ENCODE results near the gene AZI2. TPM values are rescaled to one million over a fixed set of nuclear protein-coding genes. Genes with fewer than 3 reads are reported as not detected.

AZI2 gene
- 10 to 100 TPM; 53.5 to 68.8 TPM for total RNA-seq

DNA sequence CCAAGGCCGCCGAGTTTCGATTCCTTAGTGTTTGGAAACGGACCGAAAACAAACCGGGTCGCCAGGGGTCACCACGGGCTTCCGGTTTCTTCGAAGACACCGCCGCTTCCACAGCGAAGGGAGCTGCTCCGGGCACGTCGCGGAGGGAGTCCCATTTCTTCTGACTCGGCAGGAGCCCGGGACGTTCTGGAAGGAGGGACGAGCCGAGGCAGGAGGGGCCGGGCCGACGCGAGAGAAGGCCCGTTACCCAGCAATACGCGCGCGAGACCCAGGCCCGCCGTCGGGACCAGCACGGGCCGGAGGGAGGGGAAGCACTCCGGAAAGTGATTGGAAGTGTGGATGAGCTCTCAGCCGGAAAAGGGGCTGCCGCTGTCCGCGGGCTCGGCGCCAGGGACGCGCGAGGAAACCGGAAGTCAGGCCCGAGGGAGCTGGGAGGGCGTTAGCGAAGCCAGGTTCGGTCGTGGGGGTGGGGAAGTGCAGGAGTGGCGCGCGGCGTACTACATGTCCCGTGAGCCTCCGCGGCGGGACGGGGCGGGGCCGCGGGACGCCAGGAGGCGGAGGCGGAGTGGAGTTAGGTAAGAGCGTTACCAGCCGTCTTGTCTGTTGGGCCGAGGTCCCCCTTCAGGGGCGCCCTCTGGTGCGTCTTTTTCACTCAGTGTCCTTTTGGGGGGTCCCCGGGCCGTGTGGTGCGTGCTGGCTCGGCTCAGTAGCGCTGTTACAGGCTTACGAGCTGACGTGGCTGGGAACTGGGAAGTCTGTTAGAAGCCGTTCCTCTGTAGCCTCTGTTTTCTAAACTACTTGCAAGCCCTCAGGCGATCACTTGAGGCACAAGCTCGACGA is at the start of gene AZI2, which contains the start of gene ZCWPW2:
TSS of gene AZI2 (minus strand) at position 196 of the 840 bp plus-strand sequence. CDS start 8,207 bp downstream, outside the sequence.
TSS of gene ZCWPW2 (plus strand) at position 93 of the 840 bp plus-strand sequence. CDS start 64,348 bp downstream, outside the sequence.
- ChIA-PET CTCF (interaction anchor here (0.6 to 2.9 kb wide), 8 partner anchors 8 to 1656 kb away, joined by 3 to 12 read pairs (median 3); no protein-coding TSS in a partner anchor), POLR2A (interaction anchor here (0.7 to 1.6 kb wide), 2 partner anchors 14 to 721 kb away, joined by 5 to 6 read pairs; no protein-coding TSS in a partner anchor)
- peak; percentile 93 for DNase-seq
- Mint-ChIP-seq H3K9me3 (peaks cover 11% of the 10 kb centered on the region), H3K27me3 (no peaks in the 10 kb centered on the region), H3K4me3 (peak within 1 kb of the TSS; percentile 93), H3K4me1 (peaks cover 54% of the 10 kb centered on the region), H3K36me3 (ENCODE audit: low read depth) (peaks cover 42% of the 10 kb centered on the region), H3K27ac (peak within 1 kb of the TSS; percentile 99)

GRCh38 chr3:28388978-28389377 is 40.4 kb upstream of the AZI2 start:
- CTCF ChIA-PET, result no interaction called here
- H3K4me3 Mint-ChIP-seq, result no peak overlapping the region

GRCh38 chr3:28386049-28386448 is 37.4 kb upstream of the AZI2 start:
- no peak overlapping the region for H3K4me3 Mint-ChIP-seq
- no peak overlapping the region for H3K27ac Mint-ChIP-seq
- no peak for DNase-seq
- no peaks in the 10 kb centered on the region for H3K27me3 Mint-ChIP-seq
- H3K9me3 Mint-ChIP-seq, result peaks cover 5% of the 10 kb centered on the region
- CTCF ChIA-PET, result no interaction called here
- H3K4me1 Mint-ChIP-seq, result no peaks in the 10 kb centered on the region
- H3K36me3 Mint-ChIP-seq (ENCODE audit: low read depth), result no peaks in the 10 kb centered on the region
- POLR2A ChIA-PET, result interaction anchor here (0.6 kb wide), 1 partner anchor 14 kb away, joined by 3 read pairs; no protein-coding TSS in a partner anchor

More at GRCh38 chr3:28388978-28389377, 40.4 kb upstream of the AZI2 start:
- H3K9me3 Mint-ChIP-seq, result peaks cover 13% of the 10 kb centered on the region
- no peak for DNase-seq
- H3K4me1 Mint-ChIP-seq, result no peaks in the 10 kb centered on the region
- H3K27ac Mint-ChIP-seq, result no peak overlapping the region
- POLR2A ChIA-PET, result no interaction called here
- H3K36me3 Mint-ChIP-seq (ENCODE audit: low read depth), result no peaks in the 10 kb centered on the region
- H3K27me3 Mint-ChIP-seq, result no peaks in the 10 kb centered on the region

DNA sequence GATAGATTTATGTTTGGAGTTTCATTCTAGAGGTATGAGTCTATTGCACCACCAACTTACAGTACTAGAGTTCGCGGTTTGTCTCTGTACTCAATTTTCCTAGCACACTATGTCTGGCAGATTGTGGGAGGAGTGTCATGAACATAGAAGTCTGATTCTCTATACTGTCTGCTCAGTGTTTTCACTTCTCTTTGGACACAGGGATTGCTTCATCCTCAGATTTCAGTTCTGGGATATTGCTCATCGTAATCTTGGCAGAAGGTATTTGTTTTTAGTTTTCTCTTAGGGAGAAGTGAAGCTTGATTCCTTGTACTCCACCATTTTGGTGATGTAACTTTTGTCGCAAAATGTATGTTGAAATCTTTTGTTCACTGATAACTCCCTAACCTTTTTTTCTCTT is 27.8 kb upstream of the AZI2 start:
- ChIA-PET POLR2A (no interaction called here), CTCF (no interaction called here)
- no peaks in the 10 kb centered on the region for H3K27me3 Mint-ChIP-seq
- no peak overlapping the region for H3K27ac Mint-ChIP-seq
- no peak for DNase-seq
- H3K9me3 Mint-ChIP-seq, result peaks cover 3% of the 10 kb centered on the region
- H3K4me3 Mint-ChIP-seq, result no peak overlapping the region
- H3K36me3 Mint-ChIP-seq (ENCODE audit: low read depth), result no peaks in the 10 kb centered on the region
- H3K4me1 Mint-ChIP-seq, result no peaks in the 10 kb centered on the region

- POLR2A ChIA-PET, result interaction anchor here (0.7 to 1.6 kb wide), 2 partner anchors 14 to 722 kb away, joined by 5 to 6 read pairs; no protein-coding TSS in a partner anchor
These were observed 911 bp upstream of the AZI2 start for GRCh38 chr3:28349469-28350000.

GRCh38 chr3:28348265-28348628 is 377 bp downstream of the AZI2 start:
- peaks cover 36% of the 10 kb centered on the region for H3K36me3 Mint-ChIP-seq (ENCODE audit: low read depth)
- CTCF ChIA-PET, result interaction anchor here (1.0 to 2.9 kb wide), 6 partner anchors 9 to 942 kb away, joined by 3 to 12 read pairs (median 4); no protein-coding TSS in a partner anchor
- peaks cover 7% of the 10 kb centered on the region for H3K9me3 Mint-ChIP-seq
- no peak for DNase-seq
- peak overlapping the region; percentile 99 for H3K27ac Mint-ChIP-seq
- POLR2A ChIA-PET, result interaction anchor here (1.6 kb wide), 1 partner anchor 13 kb away, joined by 5 read pairs; no protein-coding TSS in a partner anchor
- H3K4me3 Mint-ChIP-seq, result peak overlapping the region; percentile 93
- peaks cover 58% of the 10 kb centered on the region for H3K4me1 Mint-ChIP-seq
- H3K27me3 Mint-ChIP-seq, result no peaks in the 10 kb centered on the region

More at GRCh38 chr3:28349469-28350000, 911 bp upstream of the AZI2 start:
- no peak for DNase-seq
- Mint-ChIP-seq H3K36me3 (ENCODE audit: low read depth) (peaks cover 44% of the 10 kb centered on the region), H3K4me1 (peaks cover 54% of the 10 kb centered on the region), H3K27ac (peak overlapping the region; percentile 99), H3K4me3 (peak overlapping the region; percentile 93), H3K27me3 (no peaks in the 10 kb centered on the region), H3K9me3 (peaks cover 16% of the 10 kb centered on the region)
- CTCF ChIA-PET, result interaction anchor here (0.6 to 2.9 kb wide), 8 partner anchors 7 to 1655 kb away, joined by 3 to 12 read pairs (median 3); no protein-coding TSS in a partner anchor

DNA sequence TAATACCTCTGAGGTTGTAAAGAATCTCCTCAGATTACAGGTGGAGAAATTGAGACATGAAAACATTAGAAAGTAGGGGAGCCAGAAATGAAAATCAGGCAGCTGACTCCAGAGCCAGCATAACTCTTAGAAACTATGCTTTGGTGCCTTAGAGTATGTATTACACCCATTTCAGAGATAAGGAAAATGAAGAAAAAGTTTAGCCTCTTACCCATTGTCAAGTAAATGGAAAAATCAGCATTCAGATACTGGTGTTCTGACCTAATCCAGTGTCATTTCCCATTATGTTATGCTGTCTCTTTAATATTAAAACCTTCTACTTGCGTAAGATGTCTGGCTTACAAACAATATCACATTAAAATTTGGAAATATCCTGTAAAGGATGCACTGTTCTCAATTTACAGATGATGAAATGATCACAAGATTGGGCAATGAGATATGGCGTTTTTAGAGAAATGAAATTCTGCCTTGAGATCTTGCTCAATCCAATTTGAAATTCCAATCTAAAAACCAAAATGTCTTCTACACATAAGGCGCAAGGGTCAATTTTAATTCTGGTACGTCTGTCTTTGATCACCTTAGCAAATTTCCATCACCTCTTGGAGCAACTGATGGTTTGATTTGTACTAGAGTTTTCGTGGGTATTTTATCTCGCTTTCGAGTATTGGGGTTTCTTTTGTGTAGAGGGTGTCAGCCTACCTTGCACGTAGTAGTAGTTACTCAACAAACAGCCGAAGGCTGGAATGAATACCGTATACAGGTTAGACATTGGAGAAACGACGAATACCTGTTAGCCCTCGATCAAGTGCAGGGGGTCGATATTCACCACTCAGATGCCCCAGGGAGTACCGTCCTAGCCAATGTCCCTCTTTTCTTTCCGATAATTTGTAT is 1.0 kb downstream of the AZI2 start:
- H3K4me3 Mint-ChIP-seq, result peak overlapping the region; percentile 93
- peaks cover 7% of the 10 kb centered on the region for H3K9me3 Mint-ChIP-seq
- H3K4me1 Mint-ChIP-seq, result peaks cover 65% of the 10 kb centered on the region
- CTCF ChIA-PET, result interaction anchor here (2.2 to 2.9 kb wide), 2 partner anchors 12 to 635 kb away, joined by 11 to 12 read pairs; no protein-coding TSS in a partner anchor
- DNase-seq, result peak; percentile 9
- peaks cover 34% of the 10 kb centered on the region for H3K36me3 Mint-ChIP-seq (ENCODE audit: low read depth)
- POLR2A ChIA-PET, result no interaction called here
- H3K27ac Mint-ChIP-seq, result peak overlapping the region; percentile 99
- H3K27me3 Mint-ChIP-seq, result no peaks in the 10 kb centered on the region

DNA sequence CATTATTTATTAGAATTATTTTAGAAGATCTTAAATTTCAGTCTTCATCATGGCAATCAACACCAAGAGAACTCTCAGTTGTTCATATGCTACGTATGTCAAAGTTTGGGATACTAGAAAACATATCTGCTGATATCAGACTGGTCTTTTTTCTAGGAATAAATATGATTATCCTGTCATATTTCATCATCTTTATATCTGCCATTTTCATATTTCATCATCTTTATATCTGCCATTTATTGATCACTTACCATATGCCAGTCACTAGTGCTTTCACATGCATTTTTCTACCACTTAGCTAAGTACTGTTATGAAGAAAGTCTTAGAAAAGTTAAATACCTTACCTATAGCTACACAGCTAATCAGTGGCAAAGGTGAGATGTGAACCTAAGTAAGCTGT is 2.9 kb downstream of the AZI2 start:
- ChIA-PET POLR2A (no interaction called here), CTCF (no interaction called here)
- no peak overlapping the region for H3K4me3 Mint-ChIP-seq
- H3K4me1 Mint-ChIP-seq, result peaks cover 65% of the 10 kb centered on the region
- no peak overlapping the region for H3K27ac Mint-ChIP-seq
- H3K27me3 Mint-ChIP-seq, result no peaks in the 10 kb centered on the region
- H3K36me3 Mint-ChIP-seq (ENCODE audit: low read depth), result peaks cover 20% of the 10 kb centered on the region
- no peak for DNase-seq
- H3K9me3 Mint-ChIP-seq, result no peaks in the 10 kb centered on the region

GRCh38 chr3:28343144-28343543 is 5.5 kb downstream of the AZI2 start:
- Mint-ChIP-seq H3K9me3 (no peaks in the 10 kb centered on the region), H3K4me1 (peaks cover 52% of the 10 kb centered on the region), H3K27me3 (no peaks in the 10 kb centered on the region), H3K4me3 (no peak overlapping the region), H3K27ac (no peak overlapping the region), H3K36me3 (ENCODE audit: low read depth) (peaks cover 25% of the 10 kb centered on the region)
- no peak for DNase-seq
- CTCF ChIA-PET, result interaction anchor here (0.7 kb wide), 1 partner anchor 48 kb away, joined by 4 read pairs; no protein-coding TSS in a partner anchor
- POLR2A ChIA-PET, result no interaction called here

- POLR2A ChIA-PET, result interaction anchor here (0.6 kb wide), 1 partner anchor 889 kb away, joined by 3 read pairs; no protein-coding TSS in a partner anchor
- Mint-ChIP-seq H3K9me3 (no peaks in the 10 kb centered on the region), H3K4me1 (peaks cover 18% of the 10 kb centered on the region), H3K36me3 (ENCODE audit: low read depth) (peaks cover 23% of the 10 kb centered on the region), H3K4me3 (no peak overlapping the region), H3K27ac (no peak overlapping the region), H3K27me3 (no peaks in the 10 kb centered on the region)
- CTCF ChIA-PET, result interaction anchor here (2.3 kb wide), 1 partner anchor 9 kb away, joined by 7 read pairs; no protein-coding TSS in a partner anchor
- no peak for DNase-seq
These were observed 11.4 kb downstream of the AZI2 start for GRCh38 chr3:28337230-28337629.

DNA sequence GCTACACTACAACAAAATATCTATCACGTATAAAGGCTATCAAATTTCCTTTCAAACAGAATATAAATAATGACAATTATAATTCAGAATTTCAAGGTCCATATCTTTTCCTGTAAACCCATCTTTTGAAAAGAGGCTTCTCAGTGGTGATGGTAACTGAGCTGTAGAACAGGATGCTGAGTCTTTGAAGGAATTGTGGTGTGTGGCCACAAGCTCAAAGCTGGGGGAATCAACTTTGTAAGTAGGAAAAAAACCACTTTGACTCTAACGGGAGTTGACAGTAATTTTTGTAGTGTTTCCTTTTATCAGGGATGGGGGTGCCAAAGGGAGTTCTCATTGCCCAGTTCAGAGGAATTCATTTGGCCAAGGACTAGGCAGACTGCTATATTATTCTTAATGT is 13.4 kb downstream of the AZI2 start:
- peak; percentile 13 for DNase-seq
- CTCF ChIA-PET, result interaction anchor here (1.3 to 2.6 kb wide), 5 partner anchors 14 to 613 kb away, joined by 3 to 11 read pairs (median 4); partner anchors contain the start of genes AZI2, EOMES and ZCWPW2
- peaks cover 13% of the 10 kb centered on the region for H3K4me1 Mint-ChIP-seq
- H3K27me3 Mint-ChIP-seq, result no peaks in the 10 kb centered on the region
- H3K36me3 Mint-ChIP-seq (ENCODE audit: low read depth), result peaks cover 30% of the 10 kb centered on the region
- H3K27ac Mint-ChIP-seq, result peak overlapping the region; percentile 5
- H3K4me3 Mint-ChIP-seq, result no peak overlapping the region
- POLR2A ChIA-PET, result interaction anchor here (1.2 kb wide), 1 partner anchor 14 kb away, joined by 5 read pairs; the partner anchor contains the start of genes AZI2 and ZCWPW2
- no peaks in the 10 kb centered on the region for H3K9me3 Mint-ChIP-seq

- H3K9me3 Mint-ChIP-seq, result no peaks in the 10 kb centered on the region
- H3K27me3 Mint-ChIP-seq, result no peaks in the 10 kb centered on the region
- ChIA-PET CTCF (interaction anchor here (0.9 to 2.6 kb wide), 2 partner anchors 13 to 14 kb away, joined by 5 to 11 read pairs; partner anchors contain the start of genes AZI2 and ZCWPW2), POLR2A (interaction anchor here (1.2 kb wide), 1 partner anchor 14 kb away, joined by 5 read pairs; the partner anchor contains the start of genes AZI2 and ZCWPW2)
- H3K36me3 Mint-ChIP-seq (ENCODE audit: low read depth), result peaks cover 26% of the 10 kb centered on the region
- peaks cover 13% of the 10 kb centered on the region for H3K4me1 Mint-ChIP-seq
- no peak for DNase-seq
- no peak overlapping the region for H3K4me3 Mint-ChIP-seq
- H3K27ac Mint-ChIP-seq, result no peak overlapping the region
These were observed 14.1 kb downstream of the AZI2 start for GRCh38 chr3:28334552-28334951.

Measured in activated CD4-positive, alpha-beta T cell treated with anti-CD3 and anti-CD28 coated beads, Interleukin-2, amount 10 ng/mL, durations not matched to agents 7 days and 5 days (primary cell).